MM.1S (cell line): ENCODE data around the gene PLN.

Source experiments
- CTCF ChIP-seq: fragments of 300-600 bp; sonication (generic); IDR thresholded peaks from 2 replicates; pipeline ENCODE4 v1.5.1; 2016; ENCODE audit warnings: antibody characterized with exemption, low read length, mixed read lengths
- EZH2phosphoT487 ChIP-seq: fragments of 300-600 bp; sonication (generic); IDR thresholded peaks from 2 replicates; pipeline ENCODE4 v1.6.1; 2018; ENCODE audit warnings: antibody characterized with exemption, low read length

- TF ChIP-seq CTCF (no peak), EZH2phosphoT487 (no peak)
Measured at GRCh38 chr6:118589186-118589585, 41.1 kb downstream of the PLN start.
